ENCODE measurements around the gene SLC17A7.
"Not testable (repeated sequence)": the region's sequence is repeated elsewhere in the genome, so short reads cannot be mapped to it uniquely, and the experiment has no call there.

Gene SLC17A7

GRCh38 chr19:49451430-49452181 lies 10.3 kb upstream of the SLC17A7 start, which contains the start of gene PIH1D1:
PIH1D1 (minus strand) TSS chr19:49451814; CDS start chr19:49451574, 240 bp downstream.
- Histone ChIP-seq H3K36me3 (replicated peaks) (no peaks in the 10 kb centered on the region), H3K27ac (peak within 1 kb of the TSS; percentile 85), H3K27me3 (replicated peaks) (no peaks in the 10 kb centered on the region), H3K4me3 (ENCODE audit: low read depth, low read length) (peak within 1 kb of the TSS; percentile 95)
- peak; percentile 100 for DNase-seq
- TF ChIP-seq, protein P1, sequence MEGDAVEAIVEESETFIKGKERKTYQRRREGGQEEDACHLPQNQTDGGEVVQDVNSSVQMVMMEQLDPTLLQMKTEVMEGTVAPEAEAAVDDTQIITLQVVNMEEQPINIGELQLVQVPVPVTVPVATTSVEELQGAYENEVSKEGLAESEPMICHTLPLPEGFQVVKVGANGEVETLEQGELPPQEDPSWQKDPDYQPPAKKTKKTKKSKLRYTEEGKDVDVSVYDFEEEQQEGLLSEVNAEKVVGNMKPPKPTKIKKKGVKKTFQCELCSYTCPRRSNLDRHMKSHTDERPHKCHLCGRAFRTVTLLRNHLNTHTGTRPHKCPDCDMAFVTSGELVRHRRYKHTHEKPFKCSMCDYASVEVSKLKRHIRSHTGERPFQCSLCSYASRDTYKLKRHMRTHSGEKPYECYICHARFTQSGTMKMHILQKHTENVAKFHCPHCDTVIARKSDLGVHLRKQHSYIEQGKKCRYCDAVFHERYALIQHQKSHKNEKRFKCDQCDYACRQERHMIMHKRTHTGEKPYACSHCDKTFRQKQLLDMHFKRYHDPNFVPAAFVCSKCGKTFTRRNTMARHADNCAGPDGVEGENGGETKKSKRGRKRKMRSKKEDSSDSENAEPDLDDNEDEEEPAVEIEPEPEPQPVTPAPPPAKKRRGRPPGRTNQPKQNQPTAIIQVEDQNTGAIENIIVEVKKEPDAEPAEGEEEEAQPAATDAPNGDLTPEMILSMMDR (IDR thresholded peaks at IDR 0.05; ENCODE audit: low read depth, low read length, missing control alignments) = peak; percentile 47
- in situ Hi-C loops (cut with HindIII; ENCODE audit: low pct_ligation_motif_present, low sequenced_read_pairs) = no loop called here

DNA sequence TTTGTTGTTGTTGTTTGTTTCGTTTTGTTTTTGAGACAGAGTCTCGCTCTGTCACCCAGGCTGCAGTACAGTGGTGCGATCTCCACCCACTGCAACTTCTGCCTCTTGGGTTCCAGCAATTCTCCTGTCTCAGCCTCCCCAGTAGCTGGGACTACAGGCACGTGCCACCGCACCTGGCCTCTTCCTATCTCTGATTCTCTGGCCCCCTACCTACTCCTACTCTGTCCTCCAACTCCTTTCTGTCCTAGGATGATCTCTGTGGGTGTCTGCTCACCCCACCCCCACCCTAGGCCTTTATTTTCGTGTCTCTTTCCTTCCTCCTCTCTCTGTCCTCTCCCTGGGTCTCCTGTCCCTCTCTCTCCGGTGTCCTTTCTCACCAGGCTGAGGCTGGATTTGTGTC lies 9.1 kb upstream of the SLC17A7 start:
- TF ChIP-seq, protein P1 (IDR thresholded peaks at IDR 0.05; ENCODE audit: low read depth, low read length, missing control alignments) = no peak
- no peak for DNase-seq
- in situ Hi-C loops (cut with HindIII; ENCODE audit: low pct_ligation_motif_present, low sequenced_read_pairs) = no loop called here
- no peaks in the 10 kb centered on the region for H3K27me3 ChIP-seq (replicated peaks)
- H3K4me3 ChIP-seq (ENCODE audit: low read depth, low read length) = no peak overlapping the region
- no peaks in the 10 kb centered on the region for H3K36me3 ChIP-seq (replicated peaks)
- no peak overlapping the region for H3K27ac ChIP-seq

DNA sequence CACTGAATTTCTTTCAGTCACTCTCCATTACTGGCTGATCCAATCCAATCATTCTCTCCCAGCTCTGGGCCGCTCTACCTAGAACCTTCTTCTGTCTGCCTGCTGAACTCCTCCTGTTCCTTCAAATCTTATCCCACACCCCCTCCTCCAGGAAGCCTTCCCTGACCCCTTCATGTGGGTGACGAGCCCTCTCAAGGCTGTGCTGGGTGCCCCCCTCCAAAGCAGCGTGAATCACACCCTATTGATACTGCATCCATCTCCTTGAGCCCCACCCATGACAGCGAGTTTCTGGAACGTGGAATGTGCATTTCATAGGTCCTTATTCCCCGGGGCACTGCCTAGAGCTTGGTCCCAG lies 7.1 kb upstream of the SLC17A7 start:
- DNase-seq = no peak
- Histone ChIP-seq H3K27me3 (replicated peaks) (no peaks in the 10 kb centered on the region), H3K27ac (no peak overlapping the region), H3K4me3 (ENCODE audit: low read depth, low read length) (no peak overlapping the region), H3K36me3 (replicated peaks) (no peaks in the 10 kb centered on the region)
- TF ChIP-seq, protein P1 (IDR thresholded peaks at IDR 0.05; ENCODE audit: low read depth, low read length, missing control alignments) = no peak
- in situ Hi-C loops (cut with HindIII; ENCODE audit: low pct_ligation_motif_present, low sequenced_read_pairs) = no loop called here

- TF ChIP-seq, protein P1 (IDR thresholded peaks at IDR 0.05; ENCODE audit: low read depth, low read length, missing control alignments) = no peak
- no peak for DNase-seq
- H3K27ac ChIP-seq = no peak overlapping the region
- in situ Hi-C loops (cut with HindIII; ENCODE audit: low pct_ligation_motif_present, low sequenced_read_pairs) = no loop called here
- no peaks in the 10 kb centered on the region for H3K27me3 ChIP-seq (replicated peaks)
- H3K4me3 ChIP-seq (ENCODE audit: low read depth, low read length) = no peak overlapping the region
- no peaks in the 10 kb centered on the region for H3K36me3 ChIP-seq (replicated peaks)
These were observed 6.4 kb upstream of the SLC17A7 start for GRCh38 chr19:49447485-49448431.

DNA sequence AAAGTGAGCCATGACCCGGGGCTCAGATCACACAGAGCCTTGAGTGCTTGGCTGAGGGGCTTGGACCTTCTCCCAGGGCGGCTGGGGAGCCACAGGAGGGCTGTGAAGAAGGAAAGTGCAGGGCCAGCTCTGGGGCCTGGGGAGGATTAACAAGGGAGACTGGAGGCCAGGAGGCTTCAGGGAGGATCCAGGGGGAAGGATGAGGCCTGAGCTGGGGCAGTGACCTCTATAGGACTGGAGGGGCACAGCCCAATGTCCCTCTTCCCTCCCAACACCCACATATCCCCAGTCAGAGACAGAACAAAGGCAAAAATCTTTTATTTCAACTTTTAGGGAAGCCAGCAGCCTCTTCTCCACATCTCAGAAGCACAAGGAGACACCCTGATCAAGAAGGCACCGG lies 4.7 kb upstream of the SLC17A7 start:
- Histone ChIP-seq H3K27me3 (replicated peaks) (peaks cover 13% of the 10 kb centered on the region), H3K36me3 (replicated peaks) (no peaks in the 10 kb centered on the region), H3K27ac (no peak overlapping the region), H3K4me3 (ENCODE audit: low read depth, low read length) (no peak overlapping the region)
- in situ Hi-C loops (cut with HindIII; ENCODE audit: low pct_ligation_motif_present, low sequenced_read_pairs) = no loop called here
- TF ChIP-seq, protein P1 (IDR thresholded peaks at IDR 0.05; ENCODE audit: low read depth, low read length, missing control alignments) = no peak
- DNase-seq = no peak

DNA sequence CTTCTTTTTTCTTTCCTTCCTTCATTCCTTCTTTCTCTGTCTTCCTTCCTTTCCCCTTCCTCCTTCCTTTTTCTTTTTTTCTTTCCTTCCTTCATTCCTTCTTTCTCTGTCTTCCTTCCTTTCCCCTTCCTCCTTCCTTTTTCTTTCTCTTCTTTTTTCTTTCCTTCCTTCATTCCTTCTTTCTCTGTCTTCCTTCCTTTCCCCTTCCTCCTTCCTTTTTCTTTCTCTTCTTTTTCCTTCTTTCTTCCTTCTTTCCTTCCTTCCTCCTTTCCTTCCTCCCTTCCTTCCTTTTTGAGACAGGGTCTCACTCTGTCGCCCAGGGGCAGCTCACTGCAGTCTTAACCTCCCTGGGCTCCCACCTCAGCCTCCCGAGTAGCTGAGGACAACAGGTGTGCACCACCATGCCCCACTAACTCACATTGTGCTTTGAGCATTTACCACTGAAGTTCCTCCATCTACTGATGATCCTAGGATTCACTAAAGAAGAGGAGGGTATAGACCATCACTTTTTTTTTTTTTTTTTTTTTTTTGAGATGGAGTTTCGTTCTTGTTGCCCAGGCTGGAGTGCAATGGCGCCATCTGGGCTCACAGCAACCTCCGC lies 2.9 kb upstream of the SLC17A7 start:
- H3K36me3 ChIP-seq (replicated peaks); H3K4me3 ChIP-seq (ENCODE audit: low read depth, low read length); H3K27ac ChIP-seq; in situ Hi-C loops (cut with HindIII; ENCODE audit: low pct_ligation_motif_present, low sequenced_read_pairs); DNase-seq: not testable (repeated sequence)
- peaks cover 29% of the 10 kb centered on the region for H3K27me3 ChIP-seq (replicated peaks)

Data from brain microvascular endothelial cell (primary cell).